Measurements from ENCODE around the gene PIEZO1. TPM values are rescaled to one million over a fixed set of nuclear protein-coding genes. Genes with fewer than 3 reads are reported as not detected.

PIEZO1 gene
- total RNA-seq, 1 donor from 2014 or later: 247 TPM

- Mint-ChIP-seq H3K27ac (ENCODE audit: unreplicated experiment) (peak within 1 kb of the TSS; percentile 77), H3K4me3 (ENCODE audit: unreplicated experiment) (peak within 1 kb of the TSS; percentile 89), H3K36me3 (ENCODE audit: low read depth, unreplicated experiment) (peaks cover 2% of the 10 kb centered on the region), H3K4me1 (ENCODE audit: low read depth, unreplicated experiment) (peaks cover 2% of the 10 kb centered on the region), H3K9me3 (ENCODE audit: unreplicated experiment) (no peaks in the 10 kb centered on the region), H3K27me3 (ENCODE audit: low read depth, unreplicated experiment) (no peaks in the 10 kb centered on the region)
- H3K4me3 ChIP-seq (ENCODE audit: insufficient read depth, low read depth, low read length): peak within 1 kb of the TSS; percentile 67
- peaks cover 26% of the 10 kb centered on the region for H4K20me1 ChIP-seq (ENCODE audit: insufficient read depth, low read length)
- peak; percentile 90 for DNase-seq (ENCODE audit: low read depth)
- H3K27me3 ChIP-seq (ENCODE audit: insufficient read depth, low read length): no peaks in the 10 kb centered on the region
- no peaks in the 10 kb centered on the region for H3K9me3 ChIP-seq (ENCODE audit: insufficient read depth, low read depth, low read length)
- H2AFZ ChIP-seq (ENCODE audit: low read depth, low read length): peak within 1 kb of the TSS; percentile 53
- TF ChIP-seq, protein P1, sequence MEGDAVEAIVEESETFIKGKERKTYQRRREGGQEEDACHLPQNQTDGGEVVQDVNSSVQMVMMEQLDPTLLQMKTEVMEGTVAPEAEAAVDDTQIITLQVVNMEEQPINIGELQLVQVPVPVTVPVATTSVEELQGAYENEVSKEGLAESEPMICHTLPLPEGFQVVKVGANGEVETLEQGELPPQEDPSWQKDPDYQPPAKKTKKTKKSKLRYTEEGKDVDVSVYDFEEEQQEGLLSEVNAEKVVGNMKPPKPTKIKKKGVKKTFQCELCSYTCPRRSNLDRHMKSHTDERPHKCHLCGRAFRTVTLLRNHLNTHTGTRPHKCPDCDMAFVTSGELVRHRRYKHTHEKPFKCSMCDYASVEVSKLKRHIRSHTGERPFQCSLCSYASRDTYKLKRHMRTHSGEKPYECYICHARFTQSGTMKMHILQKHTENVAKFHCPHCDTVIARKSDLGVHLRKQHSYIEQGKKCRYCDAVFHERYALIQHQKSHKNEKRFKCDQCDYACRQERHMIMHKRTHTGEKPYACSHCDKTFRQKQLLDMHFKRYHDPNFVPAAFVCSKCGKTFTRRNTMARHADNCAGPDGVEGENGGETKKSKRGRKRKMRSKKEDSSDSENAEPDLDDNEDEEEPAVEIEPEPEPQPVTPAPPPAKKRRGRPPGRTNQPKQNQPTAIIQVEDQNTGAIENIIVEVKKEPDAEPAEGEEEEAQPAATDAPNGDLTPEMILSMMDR (IDR thresholded peaks at IDR 0.05; ENCODE audit: insufficient read depth, low read depth, low read length): no peak
- TF ChIP-seq EZH2 (IDR thresholded peaks at IDR 0.05; ENCODE audit: insufficient read depth, low read length): no peak
- H3K79me2 ChIP-seq (ENCODE audit: insufficient read depth, low read length): peaks cover 27% of the 10 kb centered on the region
- peak within 1 kb of the TSS; percentile 77 for H3K27ac ChIP-seq (ENCODE audit: low read depth, low read length)
- FAIRE-seq: peak; percentile 13
- peaks cover 19% of the 10 kb centered on the region for H3K4me1 ChIP-seq (ENCODE audit: insufficient read depth, low read length)
- peak within 1 kb of the TSS; percentile 98 for H3K4me2 ChIP-seq (ENCODE audit: low read length)
- peak within 1 kb of the TSS; percentile 83 for H3K9ac ChIP-seq (ENCODE audit: low read length)
- peaks cover 3% of the 10 kb centered on the region for H3K36me3 ChIP-seq (ENCODE audit: insufficient read depth, low read length)
These were observed 26.9 kb upstream of the PIEZO1 start, which contains the start of gene APRT for GRCh38 chr16:88811769-88812512. APRT (minus strand) TSS chr16:88811928; CDS start chr16:88811899, 29 bp downstream.

DNA sequence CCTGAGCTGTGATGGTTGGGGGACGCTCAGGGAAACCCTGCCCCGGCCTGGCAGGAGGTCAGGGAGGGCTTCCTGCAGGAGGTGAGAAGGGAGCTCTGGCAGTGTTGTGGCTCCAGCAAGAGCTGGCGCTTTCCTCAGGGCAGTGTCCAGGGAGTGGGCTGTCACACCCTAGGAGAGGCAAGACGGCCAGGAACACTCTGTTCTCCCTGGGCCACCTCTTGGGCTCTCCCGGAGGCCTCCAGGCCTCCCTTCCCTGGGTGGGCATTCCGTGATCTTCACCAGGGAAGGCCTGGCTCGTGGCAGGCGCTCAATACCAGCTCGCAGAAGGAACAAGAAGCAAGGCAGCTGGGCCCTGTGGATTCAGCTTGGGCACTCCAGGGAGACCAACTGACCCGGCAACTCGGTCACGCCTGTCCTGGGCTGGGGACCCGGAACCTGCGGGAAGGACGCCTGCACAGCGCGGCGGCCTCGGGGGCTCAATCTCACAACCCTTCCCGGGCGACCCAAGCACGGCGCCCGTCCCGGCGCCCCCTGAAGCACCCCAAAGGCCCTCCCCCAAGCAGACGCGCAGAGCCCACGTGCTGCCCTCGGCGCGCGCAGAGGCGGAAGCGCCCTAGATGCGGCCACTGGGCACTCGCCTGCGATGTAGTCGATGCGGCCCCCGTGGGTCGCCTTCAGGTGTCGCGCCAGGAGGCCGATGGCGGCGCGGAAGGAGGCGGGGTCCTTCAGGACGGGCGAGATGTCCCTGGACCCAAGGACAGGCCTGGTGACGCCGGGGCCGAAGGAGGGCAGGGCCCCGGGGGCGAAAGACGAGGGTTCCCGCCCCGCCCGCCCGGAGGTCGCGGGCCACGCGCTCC lies 26.1 kb upstream of the PIEZO1 start:
- peak overlapping the region; percentile 98 for H3K4me2 ChIP-seq (ENCODE audit: low read length)
- peak overlapping the region; percentile 45 for H2AFZ ChIP-seq (ENCODE audit: low read depth, low read length)
- peaks cover 3% of the 10 kb centered on the region for H3K36me3 ChIP-seq (ENCODE audit: insufficient read depth, low read length)
- Mint-ChIP-seq H3K36me3 (ENCODE audit: low read depth, unreplicated experiment) (peaks cover 2% of the 10 kb centered on the region), H3K9me3 (ENCODE audit: unreplicated experiment) (no peaks in the 10 kb centered on the region), H3K27ac (ENCODE audit: unreplicated experiment) (peak overlapping the region; percentile 77), H3K4me3 (ENCODE audit: unreplicated experiment) (peak overlapping the region; percentile 89), H3K4me1 (ENCODE audit: low read depth, unreplicated experiment) (peaks cover 2% of the 10 kb centered on the region), H3K27me3 (ENCODE audit: low read depth, unreplicated experiment) (no peaks in the 10 kb centered on the region)
- H3K4me3 ChIP-seq (ENCODE audit: insufficient read depth, low read depth, low read length): peak overlapping the region; percentile 67
- peak; percentile 57 for DNase-seq (ENCODE audit: low read depth)
- peaks cover 28% of the 10 kb centered on the region for H3K79me2 ChIP-seq (ENCODE audit: insufficient read depth, low read length)
- peak overlapping the region; percentile 83 for H3K9ac ChIP-seq (ENCODE audit: low read length)
- no peak for FAIRE-seq
- H3K27ac ChIP-seq (ENCODE audit: low read depth, low read length): peak overlapping the region; percentile 77
- H3K27me3 ChIP-seq (ENCODE audit: insufficient read depth, low read length): no peaks in the 10 kb centered on the region
- H3K4me1 ChIP-seq (ENCODE audit: insufficient read depth, low read length): peaks cover 19% of the 10 kb centered on the region
- no peaks in the 10 kb centered on the region for H3K9me3 ChIP-seq (ENCODE audit: insufficient read depth, low read depth, low read length)
- peaks cover 33% of the 10 kb centered on the region for H4K20me1 ChIP-seq (ENCODE audit: insufficient read depth, low read length)
- TF ChIP-seq EZH2 (IDR thresholded peaks at IDR 0.05; ENCODE audit: insufficient read depth, low read length): no peak
- TF ChIP-seq, protein P1 (IDR thresholded peaks at IDR 0.05; ENCODE audit: insufficient read depth, low read depth, low read length): no peak

Data from astrocyte (in vitro differentiated cells and primary cell).